IMR-90 (cell line): ENCODE results near the gene KCNK18. TPM values are rescaled to one million over a fixed set of nuclear protein-coding genes. Genes with fewer than 3 reads are reported as not detected.
A peak's percentile ranks its signal among the peaks of the same experiment; 100 is the strongest.

Source experiments
- ATAC-seq: fragments of 200-7000 bp; cut with Tn5 transposase; 2 replicates; pipeline ENCODE4 v1.9.1; 2020; ENCODE audit warnings: low read depth, mild to moderate bottlenecking, moderate library complexity
- BruUV-seq: library from RNA; stranded (reverse); fragments of 400-500 nt; replicated peaks from 2 replicates; lab custom pipeline; 2021; lab: Mats Ljungman, UMichigan
- CTCF ChIA-PET: fragments of 300-600 bp; formaldehyde crosslinking; extraction: SDS; loops from one replicate; lab custom pipeline; 2021; ENCODE audit warnings: antibody characterized with exemption; lab: Yijun Ruan, JAX
- POLR2A ChIA-PET: fragments of 300-600 bp; sonication (Branson Sonifier 250); formaldehyde crosslinking; loops from one replicate; lab custom pipeline; 2022; ENCODE audit warnings: antibody characterized with exemption; ENCODE audit not compliant: unreplicated experiment; lab: Charles Lee
- DNase-seq: peaks from one replicate; pipeline ENCODE4 v3.0.0; 2013
- H2AFZ ChIP-seq: replicated peaks from 2 replicates; pipeline ENCODE3; 2013; ENCODE audit warnings: low read length, mild to moderate bottlenecking; ENCODE audit not compliant: poor library complexity
- H2AK5ac ChIP-seq: 2 replicates; pipeline ENCODE4 v1.6.1; 2013; ENCODE audit warnings: low read depth, low read length, inconsistent platforms
- H2AK9ac ChIP-seq: replicated peaks from 2 replicates; pipeline ENCODE3; 2013; ENCODE audit warnings: mild to moderate bottlenecking, low read depth, low read length, moderate library complexity; ENCODE audit not compliant: poor library complexity
- H2BK120ac ChIP-seq: 2 replicates; pipeline ENCODE4 v1.6.1; 2013; ENCODE audit warnings: low read depth, low read length, inconsistent platforms
- H2BK15ac ChIP-seq: 3 replicates; pipeline ENCODE4 v1.6.1; 2013; ENCODE audit warnings: low read depth, low read length, inconsistent platforms
- H2BK20ac ChIP-seq: 2 replicates; pipeline ENCODE4 v1.6.1; 2013; ENCODE audit warnings: low read depth, mild to moderate bottlenecking, inconsistent platforms, low read length, moderate library complexity
- H2BK5ac ChIP-seq: 2 replicates; pipeline ENCODE4 v1.6.1; 2013; ENCODE audit warnings: mild to moderate bottlenecking, low read depth, low read length, inconsistent platforms; ENCODE audit not compliant: poor library complexity, severe bottlenecking
- H3K14ac ChIP-seq: replicated peaks from 2 replicates; pipeline ENCODE4 v1.6.1; 2013; ENCODE audit warnings: low read depth, low read length, inconsistent platforms
- H3K18ac ChIP-seq: 2 replicates; pipeline ENCODE4 v1.6.1; 2013; ENCODE audit warnings: low read depth, low read length, control low read depth
- H3K23ac ChIP-seq: 2 replicates; pipeline ENCODE4 v1.6.1; 2013; ENCODE audit warnings: low read depth, low read length, inconsistent platforms
- H3K27ac ChIP-seq: 2 replicates; pipeline ENCODE4 v1.5.1; 2013; ENCODE audit warnings: mild to moderate bottlenecking, control low read depth, low read length; ENCODE audit not compliant: insufficient read depth
- H3K27me3 ChIP-seq: 2 replicates; pipeline ENCODE4 v1.6.1; 2013; ENCODE audit warnings: low read length; ENCODE audit not compliant: control insufficient read depth, insufficient read depth
- H3K36me3 ChIP-seq: 2 replicates; pipeline ENCODE4 v1.6.1; 2013; ENCODE audit warnings: low read length, mixed read lengths; ENCODE audit not compliant: control insufficient read depth, insufficient read depth
- H3K4ac ChIP-seq: 2 replicates; pipeline ENCODE4 v1.6.1; 2013; ENCODE audit warnings: low read depth, low read length, inconsistent platforms
- H3K4me1 ChIP-seq: 2 replicates; pipeline ENCODE4 v1.6.1; 2013; ENCODE audit warnings: low read length, mixed read lengths; ENCODE audit not compliant: control insufficient read depth, insufficient read depth
- H3K4me2 ChIP-seq: 2 replicates; pipeline ENCODE4 v1.6.1; 2013; ENCODE audit warnings: low read depth, mild to moderate bottlenecking, control low read depth, low read length, moderate library complexity
- H3K4me3 ChIP-seq: 2 replicates; pipeline ENCODE4 v1.5.1; 2013; ENCODE audit warnings: low read depth, mild to moderate bottlenecking, control low read depth, low read length, moderate library complexity; ENCODE audit not compliant: insufficient read depth
- H3K56ac ChIP-seq: 2 replicates; pipeline ENCODE4 v1.6.1; 2013; ENCODE audit warnings: low read length, inconsistent platforms; ENCODE audit not compliant: insufficient read depth; ENCODE audit errors: extremely low read depth
- H3K79me1 ChIP-seq, 2 experiments: 2 replicates each; pipeline ENCODE4 v1.6.1; 2013; ENCODE audit warnings: low read length in 2 of 2, inconsistent platforms in 1 of 2, low read depth in 1 of 2
- H3K9ac ChIP-seq: 2 replicates; pipeline ENCODE4 v1.6.1; 2013; ENCODE audit warnings: low read depth, low read length, control low read depth
- H3K9me1 ChIP-seq: 2 replicates; pipeline ENCODE4 v1.6.1; 2013; ENCODE audit warnings: low read length, inconsistent platforms; ENCODE audit not compliant: insufficient read depth
- H3K9me3 ChIP-seq: 2 replicates; pipeline ENCODE4 v1.6.1; 2013; ENCODE audit warnings: low read length; ENCODE audit not compliant: control insufficient read depth, insufficient read depth
- H4K20me1 ChIP-seq: 2 replicates; pipeline ENCODE4 v1.6.1; 2013; ENCODE audit warnings: low read length, inconsistent platforms; ENCODE audit not compliant: insufficient read depth
- H4K5ac ChIP-seq: 2 replicates; pipeline ENCODE4 v1.6.1; 2013; ENCODE audit warnings: mild to moderate bottlenecking, low read depth, low read length, control low read depth
- H4K8ac ChIP-seq, 2 experiments: 2 replicates each; pipeline ENCODE4 v1.6.1; 2013; ENCODE audit warnings: low read depth in 2 of 2, low read length in 2 of 2, control low read depth in 1 of 2, inconsistent platforms in 1 of 2
- H4K91ac ChIP-seq: 2 replicates; pipeline ENCODE4 v1.6.1; 2013; ENCODE audit warnings: low read depth, low read length, inconsistent platforms; ENCODE audit not compliant: insufficient read depth
- CHD1 ChIP-seq: IDR thresholded peaks from 2 replicates; pipeline ENCODE4 v1.6.1; 2012; ENCODE audit warnings: low read depth, low read length, improper control_type of control experiment
- MAFK ChIP-seq: IDR thresholded peaks from 2 replicates; pipeline ENCODE4 v1.6.1; 2012; ENCODE audit warnings: low read depth, low read length, improper control_type of control experiment
- MAZ ChIP-seq: IDR thresholded peaks from 2 replicates; pipeline ENCODE4 v1.6.1; 2012; ENCODE audit warnings: low read depth, mild to moderate bottlenecking, low read length, improper control_type of control experiment, moderate library complexity, borderline replicate concordance
- POLR2A ChIP-seq: IDR thresholded peaks from 2 replicates; pipeline ENCODE4 v1.6.1; 2012; ENCODE audit warnings: mild to moderate bottlenecking, low read depth, low read length
- RAD21 ChIP-seq: IDR thresholded peaks from 2 replicates; pipeline ENCODE4 v1.6.1; 2012; ENCODE audit warnings: low read length, improper control_type of control experiment
- RFX5 ChIP-seq: IDR thresholded peaks from 2 replicates; pipeline ENCODE4 v1.8.0; 2012; ENCODE audit warnings: low read depth, mild to moderate bottlenecking, low read length, moderate library complexity
- USF2 ChIP-seq: fragments of 150-350 bp; IDR thresholded peaks from 2 replicates; pipeline ENCODE4 v1.6.1; 2017; ENCODE audit warnings: mild to moderate bottlenecking, antibody characterized with exemption, low read length, low read depth
- WGBS, 2 experiments: methylation state at CpG; one replicate each; pipeline versions ENCODE4 v1.1.5 to v1.1.7; 2013; ENCODE audit warnings: missing lambda C conversion rate in 2 of 2; ENCODE audit not compliant: insufficient read length in 1 of 2; ENCODE audit errors: extremely low coverage in 2 of 2; 5-methylcytosine and 5-hydroxymethylcytosine counted together
- dilution Hi-C: fragments of 300-500 bp; cut with HindIII; formaldehyde crosslinking; loops from one replicate; pipeline ENCODE4 v1.14.3; 2018; ENCODE audit warnings: low sequenced_read_pairs; ENCODE audit not compliant: unreplicated experiment
- in situ Hi-C: fragments of 300-500 bp; cut with MboI; formaldehyde crosslinking; loops from 3 replicates; pipeline ENCODE4 v1.14.3; 2019; ENCODE audit warnings: low sequenced_read_pairs, inconsistent platforms, mixed read lengths
- intact Hi-C: fragments of 100-400 bp; cut with micrococcal nuclease; formaldehyde crosslinking; loops from 2 replicates; pipeline ENCODE4 v1.10.0; 2022
- polyA plus RNA-seq, 3 experiments: library from polyadenylated mRNA; depleted of rRNA; stranded (reverse); fragments of >200 nt; gene quantifications; 2 replicates each; pipeline ENCODE4 v1.2.3, GENCODE V29; 2012; ENCODE audit warnings: low replicate concordance in 1 of 3
- total RNA-seq: library from RNA; depleted of rRNA; stranded (reverse); fragments of >200 nt; gene quantifications from 2 replicates; pipeline ENCODE4 v1.2.3, GENCODE V29; 2012

KCNK18 gene
- total and polyA plus RNA-seq, 2 of the 4 experiments (the other 2 are of a cell fraction) = not detected

DNA sequence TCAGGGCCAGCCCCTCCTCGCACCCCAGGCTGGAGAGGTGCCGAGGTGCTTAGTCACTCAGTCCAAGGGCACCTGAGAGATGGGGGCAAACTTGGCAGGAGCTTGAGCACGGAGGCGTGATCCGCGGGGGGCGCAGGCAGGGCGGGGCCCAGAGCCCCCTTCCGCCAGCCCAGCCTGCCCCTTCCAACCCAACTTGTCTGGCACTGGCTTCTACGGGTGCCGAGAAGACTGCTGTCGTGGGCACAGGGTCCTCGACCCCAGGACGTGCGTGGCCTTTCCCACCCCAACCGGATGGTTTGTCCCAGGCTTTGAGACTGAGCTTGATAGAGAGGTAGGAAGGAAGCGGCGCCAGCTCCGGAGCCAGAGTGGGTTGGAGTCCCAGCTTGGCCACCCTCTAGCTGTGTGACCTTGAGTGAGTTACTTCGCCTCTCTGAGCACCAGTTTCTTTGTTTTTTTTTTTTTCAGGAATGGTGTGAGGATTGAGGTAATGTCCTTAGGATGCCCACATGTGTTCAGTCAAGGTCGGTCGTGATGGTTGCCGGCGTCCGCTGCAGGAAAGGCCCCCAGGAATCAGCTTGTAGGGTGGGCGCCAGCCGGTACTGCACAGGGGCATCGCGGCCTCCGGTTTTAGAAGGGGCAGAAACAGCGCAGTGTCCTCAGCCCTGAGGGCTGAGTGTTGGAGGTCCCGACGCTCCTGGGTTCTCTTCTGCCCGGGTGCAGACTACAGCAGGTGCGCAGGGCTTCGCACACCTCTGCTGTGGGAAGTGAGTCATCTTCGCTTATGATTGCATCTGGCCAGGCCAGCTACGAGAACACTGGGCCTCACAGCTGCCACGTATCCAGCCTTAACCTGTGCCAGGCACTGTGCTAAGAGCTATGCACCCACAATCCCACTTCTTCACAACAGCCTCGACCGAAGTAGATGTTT lies 30.6 kb upstream of the KCNK18 start (continued):
- no peak for TF ChIP-seq RFX5
- TF ChIP-seq RAD21 = no peak

DNA sequence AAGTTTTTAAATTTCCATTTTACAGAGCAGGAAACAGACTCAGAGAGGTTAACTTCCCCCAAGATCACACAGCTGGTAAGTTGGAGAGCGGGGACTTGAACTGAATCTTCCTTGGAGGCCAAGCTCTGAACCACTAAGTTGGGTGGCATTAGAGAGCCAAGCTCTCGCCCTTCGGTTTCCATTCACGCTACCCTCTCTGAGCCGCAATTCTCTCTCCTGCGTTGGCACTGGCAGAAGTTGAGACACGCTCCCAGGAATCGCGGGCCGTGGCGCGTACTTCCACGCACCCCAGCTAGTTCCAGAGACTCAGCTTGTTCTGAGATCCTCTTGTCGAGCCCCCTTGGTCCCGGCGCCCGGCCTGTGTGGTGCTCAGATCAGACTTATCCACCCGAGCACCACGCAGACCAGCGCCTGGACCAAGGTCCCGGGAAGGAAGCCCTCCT lies 29.9 kb upstream of the KCNK18 start:
- H4K91ac ChIP-seq = no peak overlapping the region
- H3K79me1 ChIP-seq = no peaks in the 10 kb centered on the region
- BruUV-seq = no TSS peak
- no peak overlapping the region for H3K4me2 ChIP-seq
- TF ChIP-seq MAFK = no peak
- TF ChIP-seq MAZ = no peak
- TF ChIP-seq CHD1 = no peak
- no peak for TF ChIP-seq USF2
- no peak for TF ChIP-seq RFX5
- TF ChIP-seq RAD21 = no peak
- TF ChIP-seq POLR2A = no peak
- dilution Hi-C loops = no loop called here
- no peak overlapping the region for H3K23ac ChIP-seq
- no peaks in the 10 kb centered on the region for H3K36me3 ChIP-seq
- in situ Hi-C loops = no loop called here
- ChIA-PET POLR2A (no interaction called here), CTCF (interaction anchor here (0.7 to 3.0 kb wide), 5 partner anchors 9 to 482 kb away, joined by 3 to 12 read pairs (median 7); no protein-coding TSS in a partner anchor)
- no peak overlapping the region for H3K56ac ChIP-seq
- peaks cover 4% of the 10 kb centered on the region; the same call in 1 of the 2 replicates for H3K9me3 ChIP-seq
- H3K27ac ChIP-seq = no peak overlapping the region
- 13% methylated on average over 19 of the region's 21 CpGs; no CpG with 5 or more reads in 1 of the 2 experiments for WGBS, 2 experiments
- no peaks in the 10 kb centered on the region for H4K20me1 ChIP-seq
- no peak overlapping the region for H2BK120ac ChIP-seq
- H2BK5ac ChIP-seq = no peak overlapping the region
- H2BK15ac ChIP-seq = no peak overlapping the region
- no peak overlapping the region for H4K5ac ChIP-seq
- H2AK5ac ChIP-seq = no peak overlapping the region
- no peak overlapping the region for H2AK9ac ChIP-seq
- no peak overlapping the region for H3K4me3 ChIP-seq
- H3K18ac ChIP-seq = no peak overlapping the region
- no peak overlapping the region for H2BK20ac ChIP-seq
- H3K4ac ChIP-seq = no peak overlapping the region
- H2AFZ ChIP-seq = peak overlapping the region; percentile 5
- H3K9ac ChIP-seq = no peak overlapping the region
- ATAC-seq (no peak), DNase-seq (no peak)
- no peak overlapping the region for H3K14ac ChIP-seq
- no peak overlapping the region for H4K8ac ChIP-seq
- peaks cover 83% of the 10 kb centered on the region for H3K27me3 ChIP-seq
- intact Hi-C loops = loop anchor here (5.0 to 10.0 kb wide), 2 partner anchors 163 to 280 kb away; partner anchors contain the start of gene SHTN1
- no peaks in the 10 kb centered on the region for H3K9me1 ChIP-seq
- H3K4me1 ChIP-seq = no peaks in the 10 kb centered on the region; the same call in 1 of the 2 replicates
